Hepatocyte (in vitro differentiated cells): ENCODE measurements around the gene NPBWR2.

Source experiments
- CTCF ChIP-seq: fragments of 200-600 bp; sonication (generic); IDR thresholded peaks from 2 replicates; pipeline ENCODE4 v1.5.1; 2016; ENCODE audit warnings: antibody characterized with exemption, mild to moderate bottlenecking; ENCODE audit not compliant: poor library complexity
- EZH2phosphoT487 ChIP-seq: fragments of 200-600 bp; sonication (generic); IDR thresholded peaks from one replicate; pipeline ENCODE4 v1.6.1; 2018; ENCODE audit warnings: antibody characterized with exemption, mild to moderate bottlenecking, low read depth, moderate library complexity; ENCODE audit not compliant: unreplicated experiment, severe bottlenecking

GRCh38 chr20:64148581-64148980 lies 41.2 kb upstream of the NPBWR2 start:
- TF ChIP-seq CTCF (no peak), EZH2phosphoT487 (no peak)
